ENCODE data around the gene ECHDC3. TPM values are rescaled to one million over a fixed set of nuclear protein-coding genes. Genes with fewer than 3 reads are reported as not detected.

Gene ECHDC3
- total RNA-seq, 4 donors from 2014 or later = 47.5 to 92.8 (median 76.6) TPM

GRCh38 chr10:11713186-11713743, 28.9 kb upstream of the ECHDC3 start:
- H3K4me1 ChIP-seq = no peaks in the 10 kb centered on the region
- no peaks in the 10 kb centered on the region for H3K27me3 ChIP-seq
- WGBS = 62% methylated on average over 15 of the region's 15 CpGs
- peak overlapping the region; percentile 10 for H3K27ac ChIP-seq
- no peak for DNase-seq (ENCODE audit: low spot score in 2 of 2)
- no peaks in the 10 kb centered on the region for H3K36me3 ChIP-seq
- TF ChIP-seq POLR2A (IDR thresholded peaks at IDR 0.05) (no peak), EP300 (IDR thresholded peaks at IDR 0.05) (no peak), POLR2AphosphoS5 (IDR thresholded peaks at IDR 0.05) (no peak)
- TF ChIP-seq, protein P1, sequence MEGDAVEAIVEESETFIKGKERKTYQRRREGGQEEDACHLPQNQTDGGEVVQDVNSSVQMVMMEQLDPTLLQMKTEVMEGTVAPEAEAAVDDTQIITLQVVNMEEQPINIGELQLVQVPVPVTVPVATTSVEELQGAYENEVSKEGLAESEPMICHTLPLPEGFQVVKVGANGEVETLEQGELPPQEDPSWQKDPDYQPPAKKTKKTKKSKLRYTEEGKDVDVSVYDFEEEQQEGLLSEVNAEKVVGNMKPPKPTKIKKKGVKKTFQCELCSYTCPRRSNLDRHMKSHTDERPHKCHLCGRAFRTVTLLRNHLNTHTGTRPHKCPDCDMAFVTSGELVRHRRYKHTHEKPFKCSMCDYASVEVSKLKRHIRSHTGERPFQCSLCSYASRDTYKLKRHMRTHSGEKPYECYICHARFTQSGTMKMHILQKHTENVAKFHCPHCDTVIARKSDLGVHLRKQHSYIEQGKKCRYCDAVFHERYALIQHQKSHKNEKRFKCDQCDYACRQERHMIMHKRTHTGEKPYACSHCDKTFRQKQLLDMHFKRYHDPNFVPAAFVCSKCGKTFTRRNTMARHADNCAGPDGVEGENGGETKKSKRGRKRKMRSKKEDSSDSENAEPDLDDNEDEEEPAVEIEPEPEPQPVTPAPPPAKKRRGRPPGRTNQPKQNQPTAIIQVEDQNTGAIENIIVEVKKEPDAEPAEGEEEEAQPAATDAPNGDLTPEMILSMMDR (IDR thresholded peaks at IDR 0.05) = no peak
- H3K4me3 ChIP-seq = no peak overlapping the region
- no peaks in the 10 kb centered on the region for H3K9me3 ChIP-seq

- Histone ChIP-seq H3K27ac (peak overlapping the region; percentile 48), H3K4me1 (no peaks in the 10 kb centered on the region)
- no peak for TF ChIP-seq POLR2A (IDR thresholded peaks at IDR 0.05)
- no peak for TF ChIP-seq POLR2AphosphoS5 (IDR thresholded peaks at IDR 0.05)
- TF ChIP-seq EP300 (IDR thresholded peaks at IDR 0.05) = no peak
- TF ChIP-seq, protein P1 (IDR thresholded peaks at IDR 0.05) = no peak
Measured at GRCh38 chr10:11713963-11714362, 28.2 kb upstream of the ECHDC3 start.

GRCh38 chr10:11714750-11715365, 27.3 kb upstream of the ECHDC3 start:
- Histone ChIP-seq H3K27me3 (no peaks in the 10 kb centered on the region), H3K4me3 (no peak overlapping the region), H3K27ac (peak overlapping the region; percentile 4), H3K4me1 (no peaks in the 10 kb centered on the region), H3K9me3 (no peaks in the 10 kb centered on the region), H3K36me3 (no peaks in the 10 kb centered on the region)
- DNase-seq (ENCODE audit: low spot score in 2 of 2) = no peak
- TF ChIP-seq POLR2A (IDR thresholded peaks at IDR 0.05) = no peak
- TF ChIP-seq, protein P1 (IDR thresholded peaks at IDR 0.05) = no peak
- TF ChIP-seq POLR2AphosphoS5 (IDR thresholded peaks at IDR 0.05) = no peak
- TF ChIP-seq EP300 (IDR thresholded peaks at IDR 0.05) = no peak
- WGBS = 82% methylated on average over 9 of the region's 9 CpGs

More at GRCh38 chr10:11713963-11714362, 28.2 kb upstream of the ECHDC3 start:
- no peaks in the 10 kb centered on the region for H3K27me3 ChIP-seq
- no peaks in the 10 kb centered on the region for H3K9me3 ChIP-seq
- H3K4me3 ChIP-seq = no peak overlapping the region
- 66% methylated on average over 9 of the region's 10 CpGs for WGBS
- H3K36me3 ChIP-seq = no peaks in the 10 kb centered on the region
- no peak for DNase-seq (ENCODE audit: low spot score in 2 of 2)

GRCh38 chr10:11715815-11716494, 26.2 kb upstream of the ECHDC3 start:
- Histone ChIP-seq H3K27ac (peak overlapping the region; percentile 31), H3K9me3 (no peaks in the 10 kb centered on the region), H3K4me3 (no peak overlapping the region), H3K36me3 (no peaks in the 10 kb centered on the region), H3K27me3 (no peaks in the 10 kb centered on the region), H3K4me1 (no peaks in the 10 kb centered on the region)
- TF ChIP-seq, protein P1 (IDR thresholded peaks at IDR 0.05) = no peak
- TF ChIP-seq POLR2AphosphoS5 (IDR thresholded peaks at IDR 0.05) = no peak
- TF ChIP-seq EP300 (IDR thresholded peaks at IDR 0.05) = no peak
- TF ChIP-seq POLR2A (IDR thresholded peaks at IDR 0.05) = no peak
- WGBS = 67% methylated on average over 13 of the region's 13 CpGs
- DNase-seq (ENCODE audit: low spot score in 2 of 2) = no peak

GRCh38 chr10:11716686-11717085, 25.5 kb upstream of the ECHDC3 start:
- TF ChIP-seq, protein P1 (IDR thresholded peaks at IDR 0.05) = no peak
- TF ChIP-seq EP300 (IDR thresholded peaks at IDR 0.05) = no peak
- TF ChIP-seq POLR2AphosphoS5 (IDR thresholded peaks at IDR 0.05) = no peak
- no peak for TF ChIP-seq POLR2A (IDR thresholded peaks at IDR 0.05)

More at GRCh38 chr10:11716686-11717085, 25.5 kb upstream of the ECHDC3 start:
- Histone ChIP-seq H3K4me3 (no peak overlapping the region), H3K4me1 (no peaks in the 10 kb centered on the region), H3K27ac (no peak overlapping the region), H3K9me3 (no peaks in the 10 kb centered on the region), H3K27me3 (no peaks in the 10 kb centered on the region), H3K36me3 (no peaks in the 10 kb centered on the region)
- DNase-seq (ENCODE audit: low spot score in 2 of 2) = no peak
- 99% methylated on average over 4 of the region's 4 CpGs for WGBS

Measured in suprapubic skin (tissue), 4 donors.